SK-N-SH (cell line): ENCODE data around the gene PPP4R3A. TPM values are rescaled to one million over a fixed set of nuclear protein-coding genes. Genes with fewer than 3 reads are reported as not detected.

Source experiments
- CTCF ChIA-PET: fragments of 300-600, 350-600 bp; formaldehyde crosslinking; extraction: SDS; loops from one replicate; lab custom pipeline; 2021; lab: Yijun Ruan, JAX
- POLR2A ChIA-PET: fragments of 350-600 bp; sonication (Branson Sonifier 250); formaldehyde crosslinking; extraction: SDS; loops from one replicate; lab custom pipeline; 2020; ENCODE audit warnings: antibody characterized with exemption, inconsistent platforms; lab: Yijun Ruan, JAX
- DNase-seq: peaks from one replicate; pipeline ENCODE4 v3.0.0; 2012
- H2AFZ ChIP-seq: fragments of 200-600 bp; sonication (generic); 2 replicates; pipeline ENCODE4 v1.8.1; 2016; ENCODE audit warnings: antibody characterized with exemption, mild to moderate bottlenecking, low read depth
- H3F3A ChIP-seq: fragments of 200-600 bp; sonication (generic); replicated peaks from 2 replicates; pipeline ENCODE3; 2016; ENCODE audit warnings: antibody characterized with exemption, mild to moderate bottlenecking; ENCODE audit not compliant: insufficient read depth
- H3K27ac ChIP-seq, 2 experiments: fragments of 200-500 bp in 1 of 2; fragments of 200-600 bp in 1 of 2; sonication (Bioruptor generic) in 1 of 2; sonication (generic), shearing (Covaris generic) in 1 of 2; 2 replicates each; pipeline versions ENCODE4 v1.5.1 to v1.6.1; 2014 to 2016; ENCODE audit warnings: low read depth in 2 of 2, inconsistent platforms in 1 of 2, low read length in 1 of 2, mild to moderate bottlenecking in 1 of 2, mixed read lengths in 1 of 2
- H3K27me3 ChIP-seq: fragments of 200-600 bp; sonication (generic), shearing (Covaris generic); 2 replicates; pipeline ENCODE4 v1.6.1; 2016; ENCODE audit warnings: mixed run types; ENCODE audit not compliant: insufficient read depth
- H3K36me3 ChIP-seq, 2 experiments: fragments of 200-500 bp in 1 of 2; fragments of 200-600 bp in 1 of 2; sonication (Bioruptor generic) in 1 of 2; sonication (generic) in 1 of 2; replicated peaks in 1 of 2; 2 replicates each; pipeline versions ENCODE3 to v1.5.1; 2014 to 2016; ENCODE audit warnings: low read length in 1 of 2, mild to moderate bottlenecking in 1 of 2; ENCODE audit not compliant: insufficient read depth in 2 of 2, control insufficient read depth in 1 of 2
- H3K4me1 ChIP-seq, 2 experiments: fragments of 200-500 bp in 1 of 2; fragments of 200-600 bp in 1 of 2; sonication (Bioruptor generic) in 1 of 2; sonication (generic), shearing (Covaris generic) in 1 of 2; 2 replicates each; pipeline versions ENCODE4 v1.5.1 to v1.6.1; 2014 to 2016; ENCODE audit warnings: low read depth in 1 of 2, low read length in 1 of 2, mixed run types in 1 of 2; ENCODE audit not compliant: insufficient read depth in 2 of 2, control insufficient read depth in 1 of 2
- H3K4me2 ChIP-seq: fragments of 200-600 bp; sonication (generic), shearing (Covaris generic); 2 replicates; pipeline ENCODE4 v1.6.1; 2017; ENCODE audit warnings: mixed run types
- H3K4me3 ChIP-seq, 2 experiments: fragments of 200-500 bp in 1 of 2; fragments of 200-600 bp in 1 of 2; sonication (Bioruptor generic) in 1 of 2; sonication (generic), shearing (Covaris generic) in 1 of 2; 2 replicates each; pipeline versions ENCODE4 v1.5.1 to v1.8.1; 2014 to 2016; ENCODE audit warnings: low read depth in 2 of 2, inconsistent platforms in 1 of 2, low read length in 1 of 2, mild to moderate bottlenecking in 1 of 2, mixed read lengths in 1 of 2, moderate library complexity in 1 of 2
- H3K79me2 ChIP-seq: fragments of 200-600 bp; sonication (generic); 2 replicates; pipeline ENCODE4 v1.8.1; 2017; ENCODE audit warnings: mild to moderate bottlenecking; ENCODE audit not compliant: insufficient read depth
- H3K9ac ChIP-seq: fragments of 200-600 bp; sonication (generic); 2 replicates; pipeline ENCODE4 v1.6.1; 2017; ENCODE audit warnings: mixed run types
- H3K9me2 ChIP-seq: fragments of 200-600 bp; sonication (generic); 2 replicates; pipeline ENCODE4 v1.6.1; 2017; ENCODE audit warnings: mixed run types
- H3K9me3 ChIP-seq: fragments of 200-600 bp; sonication (generic); 2 replicates; pipeline ENCODE4 v1.6.1; 2017; ENCODE audit warnings: mixed run types, mild to moderate bottlenecking, moderate library complexity
- H4K20me1 ChIP-seq: fragments of 200-600 bp; sonication (generic); 2 replicates; pipeline ENCODE4 v1.6.1; 2017; ENCODE audit warnings: mild to moderate bottlenecking, mixed run types; ENCODE audit not compliant: insufficient read depth
- CHD2 ChIP-seq: fragments of 150-350 bp; IDR thresholded peaks from 2 replicates; pipeline ENCODE4 v1.6.1; 2018; ENCODE audit warnings: low read length; ENCODE audit not compliant: partially characterized antibody
- FOSL2 ChIP-seq: IDR thresholded peaks from 2 replicates; pipeline ENCODE4 v1.4.0; 2012; ENCODE audit warnings: low read depth, mild to moderate bottlenecking, moderate library complexity, borderline replicate concordance
- GATA2 ChIP-seq: sonication (generic); formaldehyde crosslinking; IDR thresholded peaks from 2 replicates; pipeline ENCODE4 v1.5.0; 2020; ENCODE audit warnings: mild to moderate bottlenecking, missing genetic modification reagents
- MXI1 ChIP-seq: IDR thresholded peaks from 2 replicates; pipeline ENCODE4 v1.6.1; 2012; ENCODE audit warnings: mild to moderate bottlenecking, low read depth, low read length, improper control_type of control experiment
- NFIC ChIP-seq: IDR thresholded peaks from 2 replicates; pipeline ENCODE4 v1.4.0; 2012; ENCODE audit warnings: borderline replicate concordance
- NRF1 ChIP-seq: IDR thresholded peaks from 2 replicates; pipeline ENCODE4 v1.6.1; 2012; ENCODE audit warnings: low read depth, mild to moderate bottlenecking, low read length
- POLR2AphosphoS5 ChIP-seq: IDR thresholded peaks from 2 replicates; pipeline ENCODE4 v1.6.1; 2012; ENCODE audit warnings: low read depth, low read length
- RFX5 ChIP-seq: IDR thresholded peaks from 2 replicates; pipeline ENCODE4 v1.6.1; 2012; ENCODE audit warnings: mild to moderate bottlenecking, improper control_type of control experiment, low read length
- RXRA ChIP-seq: IDR thresholded peaks from 2 replicates; pipeline ENCODE4 v1.4.0; 2012; ENCODE audit warnings: low read depth, mild to moderate bottlenecking, borderline replicate concordance
- SIN3A ChIP-seq: IDR thresholded peaks from 2 replicates; pipeline ENCODE4 v1.6.1; 2012; ENCODE audit warnings: low read depth, mild to moderate bottlenecking, low read length, moderate library complexity, borderline replicate concordance
- SMC3 ChIP-seq: IDR thresholded peaks from 2 replicates; pipeline ENCODE4 v1.6.1; 2012; ENCODE audit warnings: low read depth, low read length, improper control_type of control experiment
- TAF1 ChIP-seq: IDR thresholded peaks from 2 replicates; pipeline ENCODE4 v1.6.1; 2012; ENCODE audit warnings: low read depth, mild to moderate bottlenecking, low read length, moderate library complexity, borderline replicate concordance
- YY1 ChIP-seq: IDR thresholded peaks from 2 replicates; pipeline ENCODE4 v1.4.0; 2012; ENCODE audit warnings: low read depth, mild to moderate bottlenecking
- WGBS: methylation state at CpG from one replicate; pipeline ENCODE4 v1.1.6; 2017; ENCODE audit warnings: low lambda C conversion rate; 5-methylcytosine and 5-hydroxymethylcytosine counted together
- polyA plus RNA-seq, 3 experiments: library from polyadenylated mRNA; depleted of rRNA; stranded (reverse); fragments of >200 nt; gene quantifications; 2 replicates each; pipeline ENCODE4 v1.2.3, GENCODE V29; 2012
- TF ChIP-seq, protein P1 (sequence below): fragments of 150-350 bp; IDR thresholded peaks from 2 replicates; pipeline ENCODE4 v1.6.1; 2016; ENCODE audit warnings: mild to moderate bottlenecking, low read depth, low read length
- TF ChIP-seq, protein P2 (sequence below): IDR thresholded peaks from 2 replicates; pipeline ENCODE4 v1.4.0; 2012; ENCODE audit warnings: low read depth, borderline replicate concordance

The PPP4R3A gene
- polyA plus RNA-seq, 1 of the 3 experiments (the other 2 are of a cell fraction) = 34.9 TPM

DNA sequence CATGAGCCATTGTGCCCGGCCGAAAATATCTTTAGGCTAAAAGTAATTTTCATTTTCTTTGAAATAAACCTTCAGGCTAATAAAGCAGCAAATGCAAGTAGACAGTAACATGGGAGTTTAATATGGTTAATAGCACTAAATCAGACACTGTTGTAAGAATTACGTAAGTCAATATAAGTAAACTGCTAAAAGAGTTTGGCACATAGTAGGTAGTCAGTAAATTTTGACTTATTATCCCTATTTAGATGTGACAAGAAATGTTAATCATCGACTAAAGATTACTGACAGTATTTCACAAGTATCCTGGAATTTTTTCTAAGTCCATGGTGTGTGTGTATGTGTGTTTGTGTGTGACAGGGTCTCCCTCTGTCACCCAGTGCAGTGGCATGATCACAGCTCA is 3.9 kb downstream of the PPP4R3A start (continued):
- no peak for TF ChIP-seq TAF1
- TF ChIP-seq, protein P1, sequence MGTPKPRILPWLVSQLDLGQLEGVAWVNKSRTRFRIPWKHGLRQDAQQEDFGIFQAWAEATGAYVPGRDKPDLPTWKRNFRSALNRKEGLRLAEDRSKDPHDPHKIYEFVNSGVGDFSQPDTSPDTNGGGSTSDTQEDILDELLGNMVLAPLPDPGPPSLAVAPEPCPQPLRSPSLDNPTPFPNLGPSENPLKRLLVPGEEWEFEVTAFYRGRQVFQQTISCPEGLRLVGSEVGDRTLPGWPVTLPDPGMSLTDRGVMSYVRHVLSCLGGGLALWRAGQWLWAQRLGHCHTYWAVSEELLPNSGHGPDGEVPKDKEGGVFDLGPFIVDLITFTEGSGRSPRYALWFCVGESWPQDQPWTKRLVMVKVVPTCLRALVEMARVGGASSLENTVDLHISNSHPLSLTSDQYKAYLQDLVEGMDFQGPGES = no peak

- TF ChIP-seq, protein P1 = no peak
- TF ChIP-seq POLR2AphosphoS5 (no peak), NRF1 (no peak), SIN3A (no peak), CHD2 (no peak), RXRA (no peak), GATA2 (CRISPR knock-in tag) (no peak), MXI1 (no peak), NFIC (no peak), YY1 (no peak), FOSL2 (no peak), SMC3 (no peak), RFX5 (no peak)
- TF ChIP-seq, protein P2, sequence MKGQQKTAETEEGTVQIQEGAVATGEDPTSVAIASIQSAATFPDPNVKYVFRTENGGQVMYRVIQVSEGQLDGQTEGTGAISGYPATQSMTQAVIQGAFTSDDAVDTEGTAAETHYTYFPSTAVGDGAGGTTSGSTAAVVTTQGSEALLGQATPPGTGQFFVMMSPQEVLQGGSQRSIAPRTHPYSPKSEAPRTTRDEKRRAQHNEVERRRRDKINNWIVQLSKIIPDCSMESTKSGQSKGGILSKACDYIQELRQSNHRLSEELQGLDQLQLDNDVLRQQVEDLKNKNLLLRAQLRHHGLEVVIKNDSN = no peak
- Histone ChIP-seq H3K9me3 (no peaks in the 10 kb centered on the region), H2AFZ (no peak overlapping the region), H3K4me2 (no peak overlapping the region), H4K20me1 (peaks cover 96% of the 10 kb centered on the region), H3K79me2 (peaks cover 100% of the 10 kb centered on the region), H3K9ac (no peak overlapping the region), H3K27me3 (no peaks in the 10 kb centered on the region), H3K4me3 (no peak overlapping the region), H3F3A (no peaks in the 10 kb centered on the region), H3K36me3 (peaks cover 6 to 41% of the 10 kb centered on the region in 2 experiments), H3K9me2 (no peaks in the 10 kb centered on the region), H3K4me1 (peaks cover 0 to 3% of the 10 kb centered on the region in 2 experiments; a peak in 2 of 4 replicates), H3K27ac (no peak overlapping the region)
- no peak for DNase-seq
- WGBS = 93% methylated on average over 4 of the region's 4 CpGs
- POLR2A ChIA-PET = no interaction called here
- CTCF ChIA-PET = interaction anchor here (0.7 kb wide), 1 partner anchor 1385 kb away, joined by 3 read pairs; no protein-coding TSS in a partner anchor
Observed at GRCh38 chr14:91503000-91503504, 7.1 kb downstream of the PPP4R3A start.
